Stimulated activated effector memory CD8-positive, alpha-beta T cell treated with anti-CD3 and anti-CD28 coated beads, Interleukin-12 subunit alpha, Interleukin-12 subunit beta, amount 100 ng/mL, for 72 hours (primary cell): ENCODE data around the gene TCFL5.

ENCODE experiments used
- ATAC-seq: fragments of 150-1000 bp; cut with Tn5 transposase; 2 replicates; pipeline ENCODE4 v1.10.0; 2021
- DNase-seq, 2 donors: peaks; one replicate each; pipeline ENCODE4 v3.0.0; 2021 to 2022; ENCODE audit warnings: low spot score in 2 of 2
- H3K27ac Mint-ChIP-seq: one replicate; pipeline ENCODE4 v1.8.0; 2022; ENCODE audit warnings: mild to moderate bottlenecking, mixed read lengths
- H3K36me3 Mint-ChIP-seq: one replicate; pipeline ENCODE4 v1.8.0; 2022; ENCODE audit warnings: mild to moderate bottlenecking, mixed read lengths
- H3K4me1 Mint-ChIP-seq: one replicate; pipeline ENCODE4 v1.8.0; 2022; ENCODE audit warnings: mixed read lengths
- H3K4me3 Mint-ChIP-seq: one replicate; pipeline ENCODE4 v1.8.0; 2022; ENCODE audit warnings: mild to moderate bottlenecking, mixed read lengths
- H3K9me3 Mint-ChIP-seq: one replicate; pipeline ENCODE4 v1.8.0; 2022; ENCODE audit warnings: mixed read lengths

TCFL5 gene

GRCh38 chr20:62861726-62862336 is at the start of gene TCFL5:
Gene TCFL5 (minus strand): TSS chr20:62861822. CDS start chr20:62861670, 152 bp downstream.
- H3K27ac Mint-ChIP-seq, result no peak within 1 kb of the TSS
- peak; percentile 100 for DNase-seq

GRCh38 chr20:62910777-62911497 is 49.3 kb upstream of the TCFL5 start:
- Mint-ChIP-seq H3K36me3 (peaks cover 95% of the 10 kb centered on the region), H3K4me3 (no peak overlapping the region), H3K9me3 (no peaks in the 10 kb centered on the region), H3K27ac (peak overlapping the region; percentile 9), H3K4me1 (peaks cover 55% of the 10 kb centered on the region)
- ATAC-seq, result no peak
- DNase-seq, result no peak

More at GRCh38 chr20:62861726-62862336, at the start of gene TCFL5:
- ATAC-seq, result peak; percentile 92
- Mint-ChIP-seq H3K4me3 (peak within 1 kb of the TSS; percentile 50), H3K9me3 (no peaks in the 10 kb centered on the region), H3K36me3 (peaks cover 8% of the 10 kb centered on the region), H3K4me1 (peaks cover 13% of the 10 kb centered on the region)

- Mint-ChIP-seq H3K9me3 (no peaks in the 10 kb centered on the region), H3K27ac (peak overlapping the region; percentile 9), H3K4me3 (no peak overlapping the region), H3K4me1 (peaks cover 49% of the 10 kb centered on the region), H3K36me3 (peaks cover 99% of the 10 kb centered on the region)
- ATAC-seq, result no peak
- no peak for DNase-seq
Measured at GRCh38 chr20:62910217-62910766, 48.7 kb upstream of the TCFL5 start.

- Mint-ChIP-seq H3K4me1 (peaks cover 39% of the 10 kb centered on the region), H3K36me3 (peaks cover 100% of the 10 kb centered on the region), H3K4me3 (no peak overlapping the region), H3K27ac (no peak overlapping the region), H3K9me3 (no peaks in the 10 kb centered on the region)
- ATAC-seq, result no peak
- DNase-seq, result no peak
Measured at GRCh38 chr20:62908971-62909791, 47.6 kb upstream of the TCFL5 start.

GRCh38 chr20:62907384-62908317 is 46.0 kb upstream of the TCFL5 start:
- H3K27ac Mint-ChIP-seq, result peak overlapping the region; percentile 60
- peak; percentile 65 for ATAC-seq
- DNase-seq, result peak in 1 of 2 donors; percentile 70
- peaks cover 39% of the 10 kb centered on the region for H3K4me1 Mint-ChIP-seq
- H3K4me3 Mint-ChIP-seq, result no peak overlapping the region
- H3K36me3 Mint-ChIP-seq, result peaks cover 100% of the 10 kb centered on the region
- H3K9me3 Mint-ChIP-seq, result no peaks in the 10 kb centered on the region

GRCh38 chr20:62906647-62907375 is 45.2 kb upstream of the TCFL5 start:
- no peaks in the 10 kb centered on the region for H3K9me3 Mint-ChIP-seq
- H3K4me3 Mint-ChIP-seq, result no peak overlapping the region
- peaks cover 100% of the 10 kb centered on the region for H3K36me3 Mint-ChIP-seq
- DNase-seq, result no peak
- H3K27ac Mint-ChIP-seq, result peak overlapping the region; percentile 60
- H3K4me1 Mint-ChIP-seq, result peaks cover 39% of the 10 kb centered on the region
- no peak for ATAC-seq

GRCh38 chr20:62906209-62906608 is 44.6 kb upstream of the TCFL5 start:
- H3K4me3 Mint-ChIP-seq, result no peak overlapping the region
- DNase-seq, result no peak
- ATAC-seq, result no peak
- peak overlapping the region; percentile 60 for H3K27ac Mint-ChIP-seq
- peaks cover 100% of the 10 kb centered on the region for H3K36me3 Mint-ChIP-seq
- peaks cover 39% of the 10 kb centered on the region for H3K4me1 Mint-ChIP-seq
- H3K9me3 Mint-ChIP-seq, result no peaks in the 10 kb centered on the region

GRCh38 chr20:62905536-62906117 is 44.0 kb upstream of the TCFL5 start:
- DNase-seq (no peak), ATAC-seq (no peak)
- peaks cover 35% of the 10 kb centered on the region for H3K4me1 Mint-ChIP-seq
- H3K27ac Mint-ChIP-seq, result no peak overlapping the region
- no peaks in the 10 kb centered on the region for H3K9me3 Mint-ChIP-seq
- H3K4me3 Mint-ChIP-seq, result no peak overlapping the region
- H3K36me3 Mint-ChIP-seq, result peaks cover 99% of the 10 kb centered on the region

GRCh38 chr20:62902926-62903615 is 41.4 kb upstream of the TCFL5 start:
- peaks cover 98% of the 10 kb centered on the region for H3K36me3 Mint-ChIP-seq

GRCh38 chr20:62901891-62902290 is 40.3 kb upstream of the TCFL5 start:
- Mint-ChIP-seq H3K27ac (no peak overlapping the region), H3K4me1 (peaks cover 37% of the 10 kb centered on the region), H3K4me3 (no peak overlapping the region), H3K36me3 (peaks cover 87% of the 10 kb centered on the region), H3K9me3 (no peaks in the 10 kb centered on the region)
- DNase-seq (no peak), ATAC-seq (no peak)

More at GRCh38 chr20:62902926-62903615, 41.4 kb upstream of the TCFL5 start:
- no peak for DNase-seq
- no peaks in the 10 kb centered on the region for H3K9me3 Mint-ChIP-seq
- H3K4me3 Mint-ChIP-seq, result no peak overlapping the region
- peak overlapping the region; percentile 65 for H3K27ac Mint-ChIP-seq
- H3K4me1 Mint-ChIP-seq, result peaks cover 45% of the 10 kb centered on the region
- ATAC-seq, result peak; percentile 72

GRCh38 chr20:62900692-62901584 is 39.3 kb upstream of the TCFL5 start:
- Mint-ChIP-seq H3K27ac (peak overlapping the region; percentile 69), H3K4me1 (peaks cover 33% of the 10 kb centered on the region), H3K4me3 (no peak overlapping the region), H3K36me3 (peaks cover 87% of the 10 kb centered on the region), H3K9me3 (no peaks in the 10 kb centered on the region)
- ATAC-seq, result peak; percentile 11
- no peak for DNase-seq

- DNase-seq (peak; percentile 64 to 82), ATAC-seq (peak; percentile 91)
- H3K4me3 Mint-ChIP-seq, result peak overlapping the region; percentile 47
- peak overlapping the region; percentile 69 for H3K27ac Mint-ChIP-seq
- peaks cover 37% of the 10 kb centered on the region for H3K4me1 Mint-ChIP-seq
- H3K9me3 Mint-ChIP-seq, result no peaks in the 10 kb centered on the region
- H3K36me3 Mint-ChIP-seq, result peaks cover 87% of the 10 kb centered on the region
Measured at GRCh38 chr20:62900052-62900691, 38.5 kb upstream of the TCFL5 start.
